A204.1 (cell line): ENCODE results near the gene XIRP2.
"Not testable (repeated sequence)": the region's sequence is repeated elsewhere in the genome, so short reads cannot be mapped to it uniquely, and the experiment has no call there.

Experiments used
- FAIRE-seq: peaks from 2 replicates; lab custom pipeline; 2012; peaks lifted over from hg19 to GRCh38; lab: Jason Lieb, UNC

The XIRP2 gene

DNA sequence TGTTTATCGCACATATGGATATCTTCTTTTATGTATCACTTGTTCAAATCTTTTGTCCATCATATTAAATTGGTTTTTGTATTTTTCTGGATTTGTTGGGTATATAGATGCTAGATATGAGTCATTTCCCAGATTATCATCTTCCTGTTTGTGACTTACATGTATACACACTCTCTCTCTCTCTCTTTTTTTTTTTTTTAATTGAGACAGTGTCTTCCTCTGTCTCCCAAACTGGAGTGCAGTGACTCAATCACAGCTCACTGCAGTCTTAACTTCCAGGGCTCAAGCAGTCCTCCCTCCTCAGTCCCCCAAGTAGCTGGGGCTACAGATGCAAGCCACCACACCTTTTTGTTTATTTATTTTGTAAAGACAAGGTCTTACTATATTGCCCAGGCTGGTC, 43.8 kb downstream of the XIRP2 start:
- no peak for FAIRE-seq

DNA sequence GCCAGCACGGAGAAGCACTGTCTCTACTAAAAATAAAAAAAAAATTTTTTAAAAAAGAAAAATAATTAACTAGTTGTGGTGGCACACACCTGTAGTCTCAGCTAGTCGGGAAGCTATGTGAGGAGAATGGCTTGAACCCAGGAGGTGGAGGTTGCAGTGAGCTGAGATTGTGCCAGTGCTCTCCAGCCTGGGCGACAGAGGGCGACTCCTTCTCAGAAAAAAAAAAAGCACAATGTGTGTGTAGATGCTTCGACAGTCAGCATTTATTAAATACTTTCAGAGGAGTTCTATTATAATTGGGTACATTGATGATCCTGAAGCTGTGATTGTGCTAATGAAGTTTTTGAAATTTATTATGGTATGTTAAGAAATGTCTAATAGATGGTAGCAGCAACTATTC, 46.5 kb downstream of the XIRP2 start:
- no peak for FAIRE-seq

DNA sequence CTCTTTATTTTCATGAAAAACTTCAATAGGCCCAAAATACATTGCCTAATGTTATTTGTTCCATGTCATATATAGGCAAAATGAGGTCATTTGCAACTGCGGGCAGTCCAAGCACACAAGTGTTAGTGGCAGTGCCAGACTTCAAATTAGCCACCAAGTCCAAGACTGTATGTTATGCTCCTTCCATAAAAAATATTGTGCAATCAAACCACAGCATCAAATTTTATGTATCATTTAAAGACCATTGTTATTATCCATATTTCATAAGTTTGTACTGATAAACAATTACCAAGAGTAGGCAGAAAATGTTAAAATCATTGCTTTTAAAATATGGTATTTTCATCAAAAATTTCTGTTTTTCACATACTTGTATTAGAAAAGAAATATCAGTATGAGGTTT, 54.1 kb downstream of the XIRP2 start:
- FAIRE-seq = no peak

DNA sequence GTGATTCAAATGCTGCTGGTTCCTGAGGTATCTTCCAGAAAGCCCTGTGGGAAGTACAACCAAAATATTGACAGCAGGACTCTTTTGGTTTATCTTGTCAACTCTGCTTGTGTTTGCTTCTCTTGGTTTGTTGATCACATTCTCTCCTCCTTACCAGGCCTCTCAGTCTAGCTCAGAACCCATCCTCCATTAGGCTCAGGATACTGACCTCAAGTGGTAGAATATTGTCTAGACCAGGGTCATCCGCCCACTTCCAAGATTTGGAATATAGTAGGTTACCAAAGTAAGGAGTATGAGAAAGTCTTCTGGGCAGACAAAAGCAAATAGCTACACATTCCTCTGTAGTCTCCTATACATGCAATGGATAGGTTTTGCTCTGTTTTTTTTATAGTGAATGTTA, 56.6 kb downstream of the XIRP2 start:
- FAIRE-seq = no peak

DNA sequence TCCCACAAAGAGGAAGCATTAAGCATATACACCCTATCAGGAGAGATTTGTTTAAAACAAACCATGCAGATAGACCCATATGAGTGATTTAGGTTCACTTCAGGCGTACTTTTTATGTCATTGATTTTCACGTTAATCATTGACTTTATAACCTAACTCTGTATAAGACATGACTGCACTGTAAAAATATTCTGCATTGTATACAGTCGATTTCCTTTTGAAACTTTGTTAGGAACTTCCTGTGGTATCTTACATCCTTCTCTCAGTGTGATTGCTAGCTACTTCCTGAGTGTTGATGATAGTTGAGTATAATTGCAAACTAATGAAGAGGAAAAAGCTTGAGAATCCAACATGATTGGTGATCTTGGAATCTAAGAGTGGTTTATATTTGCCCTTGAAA, 69.4 kb downstream of the XIRP2 start:
- FAIRE-seq = no peak

DNA sequence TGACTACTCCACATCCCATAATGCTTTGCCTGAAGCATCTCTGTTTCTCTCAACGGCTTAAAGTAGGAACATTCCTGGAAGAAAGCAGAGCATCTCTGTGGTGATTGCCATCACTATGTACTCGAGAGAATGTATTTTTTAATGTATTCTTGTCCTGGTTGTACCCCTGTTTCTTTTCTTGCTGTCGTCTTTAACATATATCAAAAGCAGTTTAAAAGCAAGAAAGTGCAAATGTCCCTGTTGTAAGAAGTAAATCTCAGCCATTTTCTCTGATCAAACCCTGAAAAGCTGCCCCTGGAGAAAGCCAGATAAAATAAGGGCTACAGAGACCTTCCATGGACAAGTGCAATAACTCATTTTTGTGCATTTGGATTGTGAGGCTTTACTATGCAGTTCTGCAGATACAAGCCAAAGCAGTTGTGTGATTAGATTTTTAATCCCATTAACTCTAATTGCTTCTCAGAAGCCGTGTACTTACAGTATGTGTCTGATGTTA, 70.8 kb downstream of the XIRP2 start:
- FAIRE-seq = no peak

DNA sequence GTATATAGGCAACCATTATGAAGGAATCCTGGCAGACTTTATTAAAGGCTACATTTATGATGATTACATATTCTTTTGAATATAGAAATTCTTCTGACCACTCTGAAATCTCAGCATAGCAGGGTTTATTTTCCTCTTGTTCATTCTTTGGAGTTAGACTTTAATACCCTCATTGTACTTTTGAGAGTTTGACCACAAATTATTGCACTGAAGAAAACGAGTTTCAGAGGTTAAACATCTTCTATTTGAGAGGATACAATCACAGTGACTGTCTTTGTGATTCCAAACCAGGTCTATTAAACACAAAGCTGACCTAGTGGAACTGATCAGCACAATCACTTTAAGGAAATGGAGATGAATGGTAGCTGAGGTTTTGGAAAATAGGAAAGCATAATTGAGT, 71.3 kb downstream of the XIRP2 start:
- FAIRE-seq = no peak

DNA sequence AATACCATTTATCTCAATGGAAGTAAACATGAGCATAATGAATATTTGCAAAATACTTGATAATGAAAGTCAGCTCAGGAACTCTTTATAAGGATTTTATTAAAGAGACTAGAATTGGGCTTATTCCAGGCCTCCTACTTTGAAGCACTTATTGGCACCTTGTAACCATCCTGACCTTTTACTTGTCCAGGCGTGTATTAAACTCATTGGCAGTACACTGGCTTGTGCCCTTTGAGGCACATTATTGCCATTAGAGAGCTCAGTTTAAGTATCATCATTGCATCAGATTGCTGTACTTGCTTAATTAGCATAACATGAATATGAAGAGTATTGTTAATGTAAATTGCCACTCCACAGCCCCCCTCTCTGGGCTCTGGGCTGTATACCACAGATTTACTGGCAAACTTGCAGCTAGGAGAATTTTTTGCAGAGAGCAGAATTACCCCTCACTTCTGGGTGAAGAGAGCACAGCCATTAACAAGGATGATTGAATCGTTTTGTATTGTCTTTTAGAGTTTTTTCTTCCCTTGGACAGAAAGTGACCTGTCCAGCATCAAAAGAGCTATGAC, 72.5 kb downstream of the XIRP2 start:
- no peak for FAIRE-seq

DNA sequence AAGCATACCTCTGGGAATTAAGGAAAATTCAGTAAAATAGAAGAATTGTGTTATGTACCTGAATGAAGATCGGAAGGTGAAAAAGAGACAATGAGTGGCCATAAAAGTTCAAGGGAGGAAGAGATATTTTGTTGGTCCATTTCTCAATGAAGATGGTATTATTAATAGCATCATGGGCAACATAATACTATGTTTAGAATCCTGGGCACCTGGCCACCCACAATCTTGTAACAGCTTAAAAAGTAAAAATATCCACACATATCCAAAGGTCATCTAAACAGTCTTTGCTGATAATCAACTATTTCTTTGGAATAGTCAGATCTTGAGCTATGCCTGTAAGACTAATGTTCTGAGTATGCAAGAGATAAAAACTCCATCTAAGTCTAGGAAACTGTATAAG, 73.7 kb downstream of the XIRP2 start:
- no peak for FAIRE-seq

DNA sequence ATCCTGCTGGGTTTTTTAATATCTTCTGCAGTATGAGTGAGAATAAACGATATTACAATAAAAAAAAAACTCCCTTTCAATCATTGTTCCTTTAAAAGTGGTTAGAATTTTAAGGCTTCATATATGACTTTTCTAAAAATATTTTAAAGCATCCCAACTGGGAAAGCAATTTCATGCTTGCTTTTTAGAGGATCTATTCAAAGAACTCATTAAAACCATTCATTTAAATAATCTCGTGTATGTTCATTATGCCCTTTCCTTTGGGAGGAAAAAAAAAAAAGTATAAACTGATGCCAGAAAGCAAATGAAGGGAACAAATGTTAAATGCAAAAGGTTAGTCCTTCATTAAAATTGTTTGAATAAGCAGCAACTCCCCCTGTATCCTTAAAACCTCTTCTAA, 81.2 kb downstream of the XIRP2 start:
- no peak for FAIRE-seq

DNA sequence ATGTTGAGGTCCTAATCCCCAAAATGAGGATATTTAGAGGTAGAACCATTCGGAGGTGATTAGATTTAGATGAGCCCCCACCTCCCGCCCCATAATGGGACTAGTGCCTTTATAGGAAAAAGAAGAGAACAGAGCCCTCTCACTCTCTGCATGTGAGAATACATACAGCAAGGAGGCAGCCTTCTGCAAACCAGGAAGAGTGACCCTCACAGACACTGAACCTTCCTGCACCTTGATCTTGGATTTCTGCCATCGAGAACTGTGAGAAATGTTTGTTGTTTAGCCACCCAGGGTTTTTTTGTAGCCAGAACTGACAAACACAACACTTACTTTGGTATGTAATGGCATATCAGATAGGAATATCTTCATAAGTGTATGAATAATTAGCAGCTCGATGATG, 83.7 kb downstream of the XIRP2 start:
- FAIRE-seq = no peak

DNA sequence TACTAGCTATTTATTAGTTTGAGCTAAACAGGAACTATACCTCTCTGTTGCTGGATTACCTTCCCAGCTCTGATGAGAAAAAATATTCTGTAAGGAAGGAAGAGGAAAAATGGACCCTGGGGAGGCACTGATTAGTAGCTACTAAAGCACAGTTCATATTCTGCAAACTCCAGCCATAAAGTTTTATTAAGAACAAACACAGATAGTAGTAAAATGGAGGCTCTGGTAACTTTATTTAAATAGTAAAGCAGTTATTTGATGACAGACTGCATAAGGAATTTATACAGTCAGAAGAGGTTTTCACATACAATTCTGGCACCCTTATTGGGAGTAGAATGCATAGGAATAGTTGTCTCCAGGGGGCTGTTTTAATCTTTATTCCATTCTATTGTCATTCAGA, 84.1 kb downstream of the XIRP2 start:
- FAIRE-seq = no peak

DNA sequence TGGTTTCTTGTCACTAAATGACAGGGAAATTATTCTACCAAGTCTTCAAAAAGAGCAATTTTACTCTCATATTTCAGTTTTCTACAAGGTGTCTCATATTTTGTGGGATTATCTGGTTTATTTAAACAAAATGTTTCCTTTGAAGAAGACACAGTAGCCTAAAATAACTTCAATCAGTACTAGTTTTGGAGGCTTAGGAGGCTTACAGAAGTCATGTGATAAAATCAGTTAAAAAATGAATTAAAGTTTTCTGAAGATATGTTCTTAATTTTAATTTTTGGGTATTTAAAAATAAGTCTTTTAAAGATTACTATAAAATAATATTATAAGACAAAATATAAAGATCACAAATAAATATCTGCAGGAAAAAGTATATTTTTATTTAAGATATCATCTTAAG, 95.9 kb downstream of the XIRP2 start:
- FAIRE-seq = no peak

DNA sequence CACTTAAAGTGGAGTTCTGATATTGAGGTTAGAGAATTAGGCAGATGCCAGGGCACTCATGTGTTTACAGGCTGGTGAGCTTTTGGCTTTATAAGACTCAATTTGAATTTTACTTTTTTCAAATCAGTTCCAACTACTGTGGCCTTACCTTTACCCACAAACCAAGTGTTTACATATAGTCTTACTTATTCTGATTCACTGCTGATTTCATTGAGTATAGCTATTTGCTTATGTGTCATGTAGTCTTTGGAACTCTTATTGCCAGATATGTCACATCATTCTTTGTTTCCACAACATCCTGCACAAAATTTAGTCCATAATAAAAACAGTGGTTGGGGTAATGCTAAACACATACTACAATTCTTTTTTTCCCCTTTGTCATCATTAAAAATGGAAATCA, 96.5 kb downstream of the XIRP2 start:
- no peak for FAIRE-seq

DNA sequence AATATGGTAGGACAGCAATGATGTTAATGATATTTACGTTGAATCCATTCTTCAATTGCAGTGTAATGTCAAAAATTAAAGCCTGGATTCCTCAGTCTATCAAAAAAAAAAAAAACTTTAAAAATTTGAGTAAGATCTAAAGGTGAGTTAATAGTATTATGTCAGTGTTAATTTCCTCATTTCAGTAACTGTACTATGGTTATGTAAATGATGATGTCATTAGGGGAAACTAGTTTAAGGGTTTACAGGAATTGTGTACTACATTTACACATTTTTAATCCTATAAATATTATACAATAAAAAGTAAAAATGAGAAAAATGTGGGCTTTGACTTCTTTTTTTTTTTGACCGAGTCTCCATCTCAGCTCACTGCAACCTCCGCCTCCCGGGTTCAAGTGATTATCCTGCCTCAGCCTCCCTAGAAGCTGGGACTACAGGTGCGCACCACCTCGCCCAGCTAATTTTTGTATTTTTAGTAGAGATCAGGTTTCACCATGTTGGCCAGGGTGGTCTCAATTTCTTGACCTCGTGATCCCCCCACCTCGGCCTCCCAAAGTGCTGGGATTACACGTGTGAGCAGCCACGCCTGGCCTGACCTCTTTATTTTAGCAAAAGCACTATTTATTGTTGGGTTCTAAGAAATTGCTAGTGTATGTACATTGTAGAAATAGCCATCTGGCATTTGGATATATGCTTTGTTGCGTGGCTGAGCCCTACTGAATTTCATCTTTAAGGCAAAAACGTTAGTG, 106.5 kb downstream of the XIRP2 start:
- FAIRE-seq = no peak

DNA sequence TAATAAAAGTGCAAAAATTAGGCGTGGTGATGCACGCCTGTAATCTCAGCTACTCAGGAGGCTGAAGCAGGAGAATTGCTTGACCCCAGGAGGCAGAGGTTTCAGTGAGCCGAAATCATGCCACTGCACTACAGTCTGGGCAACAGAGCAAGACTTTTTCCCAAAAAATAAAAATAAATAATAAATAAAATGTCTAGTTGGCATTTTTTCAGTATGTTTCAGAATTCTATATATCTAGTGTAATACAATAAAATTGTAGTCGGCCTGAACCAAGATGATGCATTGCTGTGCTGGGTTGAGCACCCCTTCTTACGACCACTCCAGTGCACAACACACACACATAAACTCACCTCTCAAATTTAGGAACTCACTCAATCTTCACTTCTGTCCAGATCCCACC, 108.2 kb downstream of the XIRP2 start:
- no peak for FAIRE-seq

DNA sequence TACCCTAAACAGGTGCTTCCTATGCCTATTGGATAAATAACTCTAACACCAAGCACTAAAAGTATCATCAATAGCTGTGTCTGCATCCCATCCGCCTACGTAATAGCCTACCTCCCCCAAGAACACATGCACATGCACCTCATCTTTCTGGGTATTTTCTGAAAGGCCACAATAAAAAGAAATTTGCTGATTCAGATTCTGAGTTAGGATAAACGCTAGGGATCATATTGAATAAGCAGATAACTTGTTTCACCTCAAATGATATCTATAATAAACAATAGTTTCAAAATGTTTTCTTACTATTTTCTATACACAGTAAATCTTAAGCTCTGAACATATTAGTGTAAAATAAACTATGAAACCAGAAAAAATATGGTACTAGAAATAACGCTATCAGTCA, 112.9 kb downstream of the XIRP2 start:
- no peak for FAIRE-seq

DNA sequence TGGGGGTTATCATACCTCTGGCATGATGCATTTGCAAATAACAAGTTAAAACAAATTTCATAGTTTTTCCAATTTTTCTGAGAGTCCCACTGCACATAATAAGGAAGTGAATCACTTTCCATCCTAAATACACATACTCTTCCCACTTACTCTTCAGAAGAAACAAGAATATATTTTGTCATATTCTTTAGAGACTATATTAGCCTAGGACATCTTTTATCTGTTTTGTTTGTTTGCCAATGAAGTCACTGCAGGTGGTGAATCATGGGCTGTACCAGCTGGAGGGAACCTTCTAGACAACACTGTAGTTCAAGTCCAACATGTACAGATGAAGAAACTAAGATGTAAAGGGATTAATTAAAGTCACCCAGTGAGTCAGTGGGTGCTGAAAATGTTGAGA, 116.8 kb downstream of the XIRP2 start:
- no peak for FAIRE-seq

DNA sequence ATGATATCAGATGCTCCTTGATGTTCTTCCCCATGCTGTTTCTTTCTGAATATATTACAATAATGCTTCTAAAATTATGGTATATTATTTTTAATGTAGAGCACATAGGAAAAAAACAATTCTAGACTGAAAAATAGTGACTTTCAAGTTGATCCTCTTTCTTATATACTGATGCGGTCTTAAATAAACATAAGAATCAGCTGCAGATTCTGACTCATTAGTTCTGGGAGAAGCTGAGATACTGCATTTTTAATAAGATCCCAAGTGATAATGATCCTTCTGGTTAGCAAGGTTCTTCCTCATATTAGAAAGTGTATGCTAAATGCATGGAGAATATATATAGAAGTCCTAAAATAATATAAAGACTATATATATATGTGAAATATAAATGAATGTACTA, 124.9 kb downstream of the XIRP2 start:
- FAIRE-seq = peak; percentile 11

DNA sequence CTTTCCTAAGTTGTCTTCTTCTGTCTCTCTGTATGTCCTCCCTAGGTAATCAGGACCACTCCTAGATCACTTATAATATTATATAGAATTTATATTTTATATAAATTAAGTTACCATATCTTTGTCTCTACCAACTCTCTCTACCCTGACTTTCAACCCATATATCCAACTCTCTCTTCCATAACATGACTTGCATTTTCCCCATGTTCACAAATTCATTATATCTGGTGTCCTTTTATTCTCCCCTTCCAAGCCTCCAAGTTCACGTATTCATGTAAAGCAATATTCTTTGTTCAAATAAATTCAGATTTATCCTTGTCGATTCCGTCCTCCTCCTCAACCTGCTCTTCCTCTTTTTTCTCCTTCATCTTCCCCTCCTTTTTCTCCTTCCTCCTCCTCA, 127.5 kb downstream of the XIRP2 start:
- no peak for FAIRE-seq

DNA sequence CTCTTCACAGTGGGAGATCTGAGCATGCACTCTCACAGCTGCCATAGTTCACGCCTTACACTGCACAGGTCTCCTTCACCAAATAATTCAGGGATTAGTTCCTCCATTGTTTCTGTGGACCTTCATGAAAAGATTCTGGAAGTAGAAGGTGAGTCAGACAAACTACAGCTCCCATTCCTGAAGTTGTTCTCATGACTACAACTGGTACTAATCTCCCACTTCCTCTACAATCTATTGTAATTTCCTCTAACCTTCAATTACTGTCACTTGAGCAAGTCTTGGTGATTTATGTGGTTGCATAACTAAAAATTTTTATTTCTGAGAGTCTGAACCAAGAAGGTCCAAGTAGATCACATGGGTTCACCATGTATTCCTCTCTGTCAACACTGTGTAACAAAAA, 128.7 kb downstream of the XIRP2 start:
- FAIRE-seq = no peak

DNA sequence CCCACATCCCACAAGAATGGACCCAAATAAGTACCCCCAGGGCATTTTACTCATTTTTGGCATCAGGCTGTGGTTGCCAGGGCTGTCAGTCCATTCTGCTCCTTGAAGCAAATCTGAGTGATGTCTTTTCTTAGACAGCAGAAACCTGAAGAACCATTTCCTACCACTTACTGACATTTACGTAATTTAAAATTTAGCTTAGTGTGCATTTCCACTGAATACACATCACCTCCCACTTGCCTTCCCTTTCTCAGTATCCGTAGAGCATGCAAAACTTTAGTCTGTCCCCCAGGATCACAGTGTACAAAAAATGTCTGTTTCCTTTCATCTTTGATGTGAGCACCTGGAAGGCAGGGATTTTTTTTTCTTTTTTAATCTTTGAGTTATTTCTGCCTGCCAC, 130.3 kb downstream of the XIRP2 start:
- no peak for FAIRE-seq

DNA sequence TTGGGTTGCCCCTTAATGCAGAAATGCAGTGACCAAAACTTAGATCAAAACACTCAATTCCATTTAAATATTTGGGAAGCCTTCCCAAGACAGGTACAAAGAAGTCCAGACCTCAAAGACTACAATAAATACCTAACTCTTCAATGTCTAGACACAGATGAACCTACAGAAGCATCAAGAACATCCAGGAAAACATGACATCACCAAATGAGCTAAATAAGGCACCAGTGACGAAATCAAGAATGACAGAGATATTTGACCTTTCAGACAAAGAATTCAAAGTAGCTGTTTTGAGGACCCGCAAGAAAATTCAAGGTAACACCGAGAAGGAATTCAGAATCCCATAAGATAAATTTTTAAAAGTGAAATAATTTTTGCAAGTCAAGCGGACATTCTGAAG, 140.2 kb downstream of the XIRP2 start:
- no peak for FAIRE-seq

DNA sequence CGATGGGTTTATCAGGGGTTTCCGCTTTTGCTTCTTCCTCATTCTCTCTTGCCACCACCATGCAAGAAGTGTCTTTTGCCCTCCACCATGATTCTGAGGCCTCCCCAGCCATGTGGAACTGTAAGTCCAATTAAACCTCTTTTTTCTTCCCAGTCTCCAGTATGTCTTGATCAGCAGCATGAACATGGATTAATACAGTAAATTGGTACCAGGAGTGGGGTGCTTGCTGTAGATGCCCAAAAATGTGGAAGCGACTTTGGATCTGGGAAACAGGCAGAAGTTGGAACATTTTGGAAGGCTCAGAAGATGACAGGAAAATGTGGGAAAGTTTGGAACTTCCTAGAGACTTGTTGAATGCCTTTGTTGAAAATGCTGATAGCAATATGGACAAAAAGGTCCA, 146.7 kb downstream of the XIRP2 start:
- FAIRE-seq = not testable (repeated sequence)
